ENCODE data around the gene ATP7A.
"Not testable (repeated sequence)": the region's sequence is repeated elsewhere in the genome, so short reads cannot be mapped to it uniquely, and the experiment has no call there.

Gene ATP7A

GRCh38 chrX:78042601-78043000 lies 132.1 kb downstream of the ATP7A start:
- no peak for DNase-seq

- no peak for DNase-seq
Observed at GRCh38 chrX:78046362-78046761, 135.9 kb downstream of the ATP7A start.

DNA sequence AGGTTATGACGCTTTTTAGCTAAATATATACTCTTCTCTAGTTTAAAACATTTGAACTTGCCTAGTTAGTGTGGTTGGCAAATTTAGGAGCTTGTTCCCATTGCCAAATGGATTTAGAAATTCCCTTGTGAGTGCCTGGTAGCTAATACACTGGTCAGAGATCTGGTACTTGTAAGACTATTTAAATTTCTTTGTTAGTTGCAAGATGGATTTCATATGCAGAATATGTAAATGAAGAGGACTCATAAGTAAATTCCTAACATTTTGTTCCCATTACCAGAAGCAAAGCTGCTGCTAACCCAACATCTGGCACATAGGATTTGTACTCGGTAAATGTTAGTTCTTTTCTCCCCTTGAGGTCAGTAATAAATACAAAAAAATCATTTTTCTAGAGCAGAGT lies 137.6 kb downstream of the ATP7A start:
- DNase-seq: no peak

DNA sequence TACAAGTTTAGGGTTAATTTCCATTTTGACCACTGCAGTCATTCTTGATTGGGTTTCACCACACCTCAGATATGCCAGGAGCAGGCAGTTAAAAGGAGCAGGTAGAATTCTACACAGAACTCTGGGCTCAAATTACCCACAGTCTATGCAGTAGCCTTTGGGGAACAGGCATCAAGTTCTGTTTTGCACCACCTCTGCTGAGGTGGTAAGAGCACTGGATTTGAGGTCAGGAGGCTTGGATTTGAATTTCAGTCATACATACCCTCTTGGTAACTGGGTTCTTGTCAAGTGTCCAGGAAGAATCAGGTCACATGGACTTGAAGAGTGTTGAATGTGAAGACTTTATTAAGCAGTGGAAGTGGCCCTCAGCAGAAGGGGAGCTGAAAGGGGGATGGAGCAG lies 153.2 kb downstream of the ATP7A start:
- no peak for DNase-seq

DNA sequence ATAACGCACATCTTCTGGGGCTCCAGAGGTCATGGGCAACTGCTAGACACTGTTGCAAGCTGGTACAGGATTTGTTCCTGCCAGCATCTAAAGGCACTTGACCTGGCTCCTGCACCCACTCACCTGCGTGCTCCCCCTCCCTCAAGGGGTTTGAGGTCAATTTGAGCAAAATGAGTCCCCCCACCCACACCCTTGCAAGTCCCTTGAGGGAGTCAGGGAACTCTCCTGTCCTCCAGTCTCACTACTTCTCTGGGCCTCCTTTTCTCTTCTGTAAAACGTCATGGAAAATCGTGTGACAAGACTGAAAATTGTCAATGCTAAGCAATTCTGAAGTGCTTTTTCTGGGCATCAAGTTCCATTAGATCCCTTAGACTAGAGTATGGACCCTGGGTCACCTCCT lies 153.7 kb downstream of the ATP7A start:
- no peak for DNase-seq

GRCh38 chrX:78064698-78065601 lies 154.5 kb downstream of the ATP7A start:
- not testable (repeated sequence) for DNase-seq

GRCh38 chrX:78066110-78066509 lies 155.6 kb downstream of the ATP7A start:
- no peak for DNase-seq

DNA sequence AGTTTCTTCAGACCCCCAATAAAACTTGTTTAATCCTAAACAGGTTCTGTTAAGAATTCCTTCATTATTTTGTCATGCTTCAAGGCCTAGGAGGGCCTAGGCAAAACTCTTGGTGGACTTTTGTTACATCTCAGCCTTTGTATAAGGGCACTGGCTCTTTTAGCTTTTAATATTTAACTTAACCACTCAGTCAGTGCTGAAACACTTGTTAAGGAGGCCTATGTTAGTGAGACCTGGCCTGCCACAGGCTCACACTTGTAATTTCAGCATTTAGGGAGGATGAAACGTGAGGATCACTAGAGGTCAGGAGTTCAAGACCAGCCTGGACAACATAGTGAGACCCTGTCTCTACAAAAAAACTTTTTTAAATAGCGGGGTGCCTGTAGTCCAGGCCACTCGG lies 160.8 kb downstream of the ATP7A start:
- no peak for DNase-seq

DNA sequence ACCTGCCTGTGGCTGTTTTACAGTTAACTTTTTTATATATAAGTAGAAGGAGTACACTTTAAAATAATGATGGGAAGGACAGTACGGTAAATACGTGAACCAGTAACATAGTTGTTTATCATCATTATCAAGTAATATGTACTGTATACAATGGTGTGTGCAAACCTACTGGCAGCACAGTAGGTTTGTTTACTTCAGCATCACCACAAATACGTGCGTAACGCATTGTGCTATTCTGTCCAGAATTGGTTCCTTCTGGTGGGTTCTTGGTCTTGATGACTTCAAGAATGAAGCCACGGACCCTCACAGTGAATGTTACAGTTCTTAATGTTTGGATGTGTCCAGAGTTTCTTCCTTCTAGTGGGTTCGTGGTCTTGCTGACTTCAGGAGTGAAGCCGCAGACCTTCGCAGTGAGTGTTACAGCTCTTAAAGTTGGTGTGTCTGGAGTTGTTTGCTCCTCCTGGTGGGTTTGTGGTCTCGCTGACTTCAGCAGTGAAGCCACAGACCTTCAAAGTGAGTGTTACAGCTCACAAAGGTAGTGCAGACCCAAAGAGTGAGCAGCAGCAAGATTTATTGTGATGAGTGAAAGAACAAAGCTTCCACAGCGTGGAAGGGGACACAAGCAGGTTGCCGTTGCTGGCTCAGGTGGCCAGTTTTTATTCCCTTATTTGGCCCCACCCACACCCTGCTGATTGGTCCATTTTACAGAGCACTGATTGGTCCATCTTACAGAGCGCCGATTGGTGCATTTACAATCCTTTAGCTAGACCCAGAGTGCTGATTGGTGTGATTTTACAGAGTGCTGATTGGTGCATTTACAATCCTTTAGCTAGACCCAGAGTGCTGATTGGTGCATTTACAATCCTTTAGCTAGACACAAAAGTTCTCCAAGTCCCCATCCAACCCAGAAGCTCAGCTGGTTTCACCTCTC lies 162.9 kb downstream of the ATP7A start:
- DNase-seq: peak; percentile 43

DNA sequence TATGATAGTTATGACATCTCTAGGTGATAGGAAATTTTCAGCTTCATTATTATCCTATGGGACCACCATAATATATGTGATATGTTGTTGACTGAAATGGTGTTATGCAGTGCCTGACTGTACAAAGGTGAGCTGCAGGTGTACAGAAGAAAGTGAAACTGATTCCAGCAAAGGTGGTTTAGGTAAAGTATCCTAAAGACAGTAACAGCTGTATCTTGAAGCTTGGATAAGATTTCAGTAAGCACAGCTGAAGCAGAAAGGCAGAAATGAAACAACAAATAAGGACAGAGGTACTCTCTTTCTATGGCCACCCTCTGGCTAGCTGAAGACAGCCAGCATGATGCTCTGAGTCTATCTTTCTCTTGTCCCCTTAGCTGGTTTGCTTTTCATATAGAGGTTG lies 163.6 kb downstream of the ATP7A start:
- no peak for DNase-seq

DNA sequence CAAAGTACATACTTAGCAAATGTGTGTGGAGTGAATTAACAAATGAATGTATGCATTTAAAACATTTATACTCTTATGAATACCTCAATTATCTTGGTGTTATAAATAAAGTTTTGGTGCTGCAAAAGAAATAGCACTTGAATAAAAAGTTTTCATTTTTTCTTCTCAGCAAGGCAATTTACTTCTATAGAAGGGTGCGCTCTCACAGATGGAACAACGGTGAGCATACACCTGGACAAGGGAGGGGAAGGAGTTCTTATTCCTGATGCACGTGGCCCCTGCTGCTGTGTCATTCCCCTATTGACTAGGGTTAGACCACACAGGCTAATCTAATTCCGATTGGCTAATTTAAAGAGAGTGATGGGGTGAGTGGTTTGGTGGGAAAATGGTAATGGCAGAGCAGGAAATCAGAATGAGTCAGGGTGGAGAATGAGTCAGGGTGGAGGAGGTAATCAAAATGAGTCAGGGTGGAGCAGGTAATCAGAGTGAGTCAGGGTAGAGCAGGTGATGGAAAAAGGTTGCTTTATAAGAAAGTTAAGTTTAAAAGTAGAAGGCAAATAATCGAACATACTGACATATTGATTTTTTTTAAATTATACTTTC lies 165.4 kb downstream of the ATP7A start:
- DNase-seq: no peak

DNA sequence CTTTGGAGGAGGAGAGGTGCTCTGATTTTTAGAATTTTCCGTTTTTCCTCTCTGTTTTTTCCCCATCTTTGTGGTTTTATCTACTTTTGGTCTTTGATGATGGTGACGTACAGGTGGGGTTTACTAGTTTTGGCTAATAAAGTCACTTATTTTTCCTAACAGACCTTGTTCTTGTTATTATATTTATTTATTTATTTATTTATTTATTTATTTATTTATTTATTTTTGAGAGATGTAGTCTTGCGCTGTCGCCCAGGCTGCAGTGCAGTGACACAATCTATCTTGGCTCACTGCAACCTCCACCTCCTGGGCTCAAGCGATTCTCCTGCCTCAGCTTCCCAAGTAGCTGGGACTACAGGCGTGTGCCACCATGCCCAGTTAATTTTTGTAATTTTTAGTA lies 170.9 kb downstream of the ATP7A start:
- DNase-seq: not testable (repeated sequence)

- no peak for DNase-seq
Observed at GRCh38 chrX:78092296-78092695, 181.8 kb downstream of the ATP7A start.

GRCh38 chrX:78098108-78098507 lies 187.6 kb downstream of the ATP7A start:
- DNase-seq: no peak

Measured in activated gamma-delta T cell treated with Interleukin-2 at 50 U/mL for 16 hours (primary cell).